Tibial artery (tissue), 4 donors: ENCODE results near the gene MFAP3.

ENCODE experiments used
- DNase-seq, 2 donors: peaks; one replicate each; pipeline ENCODE4 v3.0.0-alpha.2; 2019
- H3K27ac ChIP-seq, 2 donors: fragments of 200-600 bp; sonication (generic) in 1 of 2; 1 replicate in 1 of 2; 2 replicates in 1 of 2; pipeline ENCODE4 v1.5.1; 2018 to 2019; ENCODE audit warnings: mild to moderate bottlenecking in 1 of 2
- H3K27me3 ChIP-seq, 2 donors: fragments of 200-600 bp; sonication (generic) in 1 of 2; one replicate each; pipeline versions ENCODE4 v1.5.1 to v1.6.0; 2016 to 2019
- H3K36me3 ChIP-seq, 3 donors: fragments of 200-600 bp; sonication (generic) in 2 of 3; one replicate each; pipeline ENCODE4 v1.5.1; 2016 to 2019; ENCODE audit warnings: mild to moderate bottlenecking in 2 of 3
- H3K4me1 ChIP-seq, 4 donors: fragments of 200-600 bp; sonication (generic) in 2 of 4; 1 replicate in 3 of 4; 2 replicates in 1 of 4; pipeline ENCODE4 v1.5.1; 2016 to 2019
- H3K4me3 ChIP-seq, 2 donors: fragments of 200-600 bp; sonication (generic) in 1 of 2; 1 replicate in 1 of 2; 2 replicates in 1 of 2; pipeline ENCODE4 v1.5.1; 2018 to 2019; ENCODE audit warnings: mild to moderate bottlenecking in 2 of 2
- H3K9me3 ChIP-seq, 3 donors: fragments of 200-600 bp; sonication (generic) in 1 of 3; one replicate each; pipeline ENCODE4 v1.5.1; 2016 to 2019
- CTCF ChIP-seq, 2 experiments: fragments of 200-600 bp in 1 of 2; fragments of 450-650 bp in 1 of 2; IDR thresholded peaks; one replicate each; pipeline ENCODE4 v1.5.1; 2017 to 2019; ENCODE audit warnings: antibody characterized with exemption in 2 of 2, mild to moderate bottlenecking in 1 of 2, moderate library complexity in 1 of 2
- intact Hi-C: fragments of 100-400 bp; cut with DNase I; formaldehyde crosslinking; loops from one replicate; pipeline ENCODE4 v1.15.0; 2023; ENCODE audit warnings: low total_unique reads

Gene MFAP3

DNA sequence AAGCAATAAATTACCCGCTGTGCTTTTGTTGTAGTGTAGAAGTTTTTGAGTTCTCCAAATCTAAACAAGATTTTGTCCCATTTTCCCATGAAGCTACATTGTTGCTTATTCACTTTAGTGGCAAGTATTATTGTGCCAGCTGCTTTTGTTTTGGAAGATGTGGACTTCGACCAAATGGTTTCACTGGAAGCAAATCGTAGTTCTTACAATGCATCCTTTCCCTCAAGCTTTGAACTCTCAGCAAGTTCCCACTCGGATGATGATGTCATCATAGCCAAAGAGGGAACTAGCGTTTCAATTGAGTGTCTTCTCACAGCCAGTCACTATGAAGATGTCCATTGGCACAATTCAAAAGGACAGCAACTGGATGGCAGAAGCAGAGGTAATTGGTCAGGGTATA lies 10.9 kb downstream of the MFAP3 start:
- peaks cover 14 to 27% (median 16%) of the 10 kb centered on the region in 3 donors for H3K36me3 ChIP-seq
- intact Hi-C loops = no loop called here
- no peak for DNase-seq
- no peak for TF ChIP-seq CTCF (IDR thresholded peaks at IDR 0.05)
- H3K4me3 ChIP-seq = no peak overlapping the region
- no peaks in the 10 kb centered on the region for H3K27me3 ChIP-seq
- no peaks in the 10 kb centered on the region for H3K9me3 ChIP-seq
- peaks cover 0 to 5% (median 0%) of the 10 kb centered on the region in 4 donors for H3K4me1 ChIP-seq
- no peak overlapping the region for H3K27ac ChIP-seq

- peaks cover 16 to 42% (median 22%) of the 10 kb centered on the region in 3 donors for H3K36me3 ChIP-seq
- H3K27ac ChIP-seq = no peak overlapping the region
- intact Hi-C loops = no loop called here
- no peak for TF ChIP-seq CTCF (IDR thresholded peaks at IDR 0.05)
- no peaks in the 10 kb centered on the region for H3K4me1 ChIP-seq
- no peak for DNase-seq
- no peaks in the 10 kb centered on the region for H3K9me3 ChIP-seq
- no peak overlapping the region for H3K4me3 ChIP-seq
- no peaks in the 10 kb centered on the region for H3K27me3 ChIP-seq
Observed at GRCh38 chr5:154053468-154053867, 14.7 kb downstream of the MFAP3 start.

GRCh38 chr5:154055201-154055600 lies 16.4 kb downstream of the MFAP3 start:
- intact Hi-C loops = no loop called here
- Histone ChIP-seq H3K9me3 (no peaks in the 10 kb centered on the region), H3K4me3 (no peak overlapping the region), H3K4me1 (no peaks in the 10 kb centered on the region), H3K27ac (no peak overlapping the region), H3K27me3 (no peaks in the 10 kb centered on the region), H3K36me3 (peaks cover 16 to 42% (median 18%) of the 10 kb centered on the region in 3 donors)
- no peak for DNase-seq
- TF ChIP-seq CTCF (IDR thresholded peaks at IDR 0.05) = no peak

- no peak overlapping the region for H3K4me3 ChIP-seq
- intact Hi-C loops = no loop called here
- no peaks in the 10 kb centered on the region for H3K4me1 ChIP-seq
- TF ChIP-seq CTCF (IDR thresholded peaks at IDR 0.05) = no peak
- H3K9me3 ChIP-seq = no peaks in the 10 kb centered on the region
- no peak for DNase-seq
- no peak overlapping the region for H3K27ac ChIP-seq
- H3K36me3 ChIP-seq = peaks cover 9 to 33% (median 18%) of the 10 kb centered on the region in 3 donors
- H3K27me3 ChIP-seq = no peaks in the 10 kb centered on the region
Observed at GRCh38 chr5:154058055-154059038, 19.6 kb downstream of the MFAP3 start.

DNA sequence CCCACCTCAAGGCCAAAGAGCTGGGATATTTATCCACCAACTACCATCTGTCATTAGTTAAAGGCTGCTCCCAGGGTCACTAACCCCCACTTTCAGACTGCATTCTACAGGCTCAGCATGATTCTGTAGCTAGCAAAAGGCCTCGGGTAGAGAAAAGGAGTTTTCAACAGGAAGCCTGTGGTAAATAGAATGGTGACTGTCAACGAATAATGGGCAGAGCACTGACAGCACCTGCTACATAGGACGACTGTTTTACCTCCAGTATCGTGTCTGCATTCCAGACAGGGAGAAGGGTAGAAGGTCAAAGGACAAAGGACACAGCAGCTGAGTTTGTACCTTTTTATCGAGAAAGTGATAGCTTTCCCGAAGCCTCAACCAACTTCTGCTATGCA lies 20.3 kb downstream of the MFAP3 start:
- TF ChIP-seq CTCF (IDR thresholded peaks at IDR 0.05) = no peak
- no peaks in the 10 kb centered on the region for H3K27me3 ChIP-seq
- H3K36me3 ChIP-seq = peaks cover 2 to 26% (median 14%) of the 10 kb centered on the region in 3 donors
- H3K27ac ChIP-seq = no peak overlapping the region
- no peak overlapping the region for H3K4me3 ChIP-seq
- no peak for DNase-seq
- intact Hi-C loops = no loop called here
- H3K9me3 ChIP-seq = no peaks in the 10 kb centered on the region
- H3K4me1 ChIP-seq = no peaks in the 10 kb centered on the region
